ENCODE data around the gene LIG4.
"Not testable (repeated sequence)": the region's sequence is repeated elsewhere in the genome, so short reads cannot be mapped to it uniquely, and the experiment has no call there.

LIG4 gene

DNA sequence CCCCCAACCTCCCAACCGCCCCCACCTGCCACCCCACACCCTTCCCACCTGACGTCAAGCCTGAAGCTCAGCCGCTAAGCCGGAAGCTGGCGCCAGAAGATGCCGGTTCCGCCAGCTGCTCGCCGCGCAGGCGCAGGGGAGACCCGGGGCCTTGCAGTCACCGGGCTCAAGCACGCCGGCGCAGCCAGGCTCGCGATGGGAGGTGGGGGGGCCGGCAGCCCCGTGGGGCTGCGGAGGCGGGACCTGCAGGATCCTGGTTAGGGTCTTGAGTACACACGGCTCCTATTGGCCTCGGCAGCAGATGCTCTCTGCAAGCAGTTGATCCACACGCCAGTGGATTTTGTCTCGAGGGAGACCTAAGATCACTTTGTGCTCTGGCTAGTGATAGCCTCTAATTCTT is at the start of gene LIG4:
LIG4 (minus strand) TSS at position 101 of the 400 bp plus-strand sequence. CDS start 4,268 bp downstream, outside the sequence.
- peak; percentile 96 for DNase-seq (ENCODE audit: low spot score)

DNA sequence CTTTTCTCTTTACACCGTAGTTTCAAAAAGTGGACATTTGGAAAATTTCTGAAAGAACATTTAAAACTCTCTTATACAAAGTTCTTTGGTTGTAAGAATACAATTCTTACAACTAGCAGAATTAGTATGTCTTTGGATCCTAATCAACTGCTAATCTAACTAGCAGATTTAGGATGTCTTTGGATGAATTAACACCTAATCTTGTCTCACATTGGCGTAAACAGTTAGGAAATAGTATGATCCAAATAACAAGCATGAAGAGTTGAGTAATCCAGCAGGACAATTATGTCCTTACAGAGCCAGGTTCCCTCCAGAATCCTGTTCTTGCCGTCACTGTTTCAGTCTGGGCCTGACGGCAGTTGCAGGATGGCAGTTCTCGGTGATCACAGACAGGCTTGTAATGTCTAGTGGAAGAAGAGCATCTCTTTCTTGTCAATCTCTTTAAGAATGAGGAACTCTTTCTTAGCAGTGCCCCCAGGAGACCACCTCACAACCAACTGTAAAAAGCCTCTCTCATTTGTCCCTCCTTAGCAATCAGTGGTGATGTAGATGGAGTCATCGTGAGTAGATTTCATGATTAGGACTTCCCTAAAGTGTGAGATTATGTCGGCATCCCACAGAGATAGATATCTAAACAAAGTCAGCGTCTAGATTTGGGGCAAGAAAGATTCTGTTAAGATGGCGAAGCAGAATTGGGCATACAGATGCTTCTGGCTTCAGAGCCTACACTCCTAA is 48.5 kb upstream of the LIG4 start:
- no peak for DNase-seq (ENCODE audit: low spot score)

DNA sequence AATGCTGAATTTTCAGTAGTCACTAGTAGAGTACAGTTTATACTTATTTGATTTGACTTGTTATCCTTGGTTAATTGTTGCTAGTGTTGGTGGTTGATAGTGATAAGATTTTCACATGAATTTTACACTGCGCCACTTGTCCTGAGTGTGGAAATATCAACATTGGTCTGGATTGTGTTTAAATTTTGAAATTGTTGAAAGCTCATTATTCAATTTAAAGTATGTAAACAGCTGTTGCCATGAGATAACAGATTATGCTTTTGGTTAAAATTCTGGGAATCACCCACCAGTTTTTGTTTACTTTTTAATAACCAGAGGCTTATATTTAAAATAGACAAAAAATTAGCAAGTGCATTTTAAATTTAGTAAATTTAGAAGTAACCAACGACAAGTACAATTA is 41.9 kb upstream of the LIG4 start:
- DNase-seq (ENCODE audit: low spot score), result no peak

DNA sequence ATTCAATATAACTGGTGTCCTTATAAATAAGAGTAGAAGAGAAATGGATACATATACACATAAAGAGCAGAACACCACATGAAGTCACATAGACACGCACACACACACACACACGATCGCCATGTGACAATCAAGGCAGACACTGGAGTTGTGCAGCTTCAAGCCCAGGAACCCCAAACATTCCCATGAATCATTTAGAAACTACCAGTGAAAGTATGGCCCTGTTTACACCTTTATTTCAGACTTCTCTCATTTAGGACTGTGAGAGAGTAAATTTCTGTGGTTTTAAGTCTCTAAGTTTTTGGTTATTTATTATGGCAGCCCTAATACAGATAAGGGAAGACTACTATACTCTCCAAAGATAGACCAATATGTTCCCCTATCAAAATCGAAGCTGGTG is 33.8 kb upstream of the LIG4 start:
- no peak for DNase-seq (ENCODE audit: low spot score)

DNA sequence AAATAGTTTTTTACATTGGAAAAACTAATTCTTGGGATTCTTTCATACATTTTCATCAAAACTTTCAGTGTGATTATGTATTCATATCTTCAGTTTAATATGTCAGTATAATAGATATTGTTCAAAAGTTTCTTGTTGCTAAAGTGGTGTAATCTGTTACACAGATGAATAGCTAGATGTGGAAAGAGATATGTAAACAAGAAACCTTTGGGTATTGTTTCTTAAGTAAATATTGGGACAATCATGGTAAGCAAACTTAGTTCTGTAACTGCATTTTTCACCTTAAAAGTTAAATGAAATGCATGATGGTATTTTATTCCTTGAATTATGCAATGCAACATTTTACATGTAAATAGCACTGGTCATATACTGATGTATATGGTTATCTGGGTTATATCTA is 15.0 kb upstream of the LIG4 start:
- DNase-seq (ENCODE audit: low spot score), result no peak

DNA sequence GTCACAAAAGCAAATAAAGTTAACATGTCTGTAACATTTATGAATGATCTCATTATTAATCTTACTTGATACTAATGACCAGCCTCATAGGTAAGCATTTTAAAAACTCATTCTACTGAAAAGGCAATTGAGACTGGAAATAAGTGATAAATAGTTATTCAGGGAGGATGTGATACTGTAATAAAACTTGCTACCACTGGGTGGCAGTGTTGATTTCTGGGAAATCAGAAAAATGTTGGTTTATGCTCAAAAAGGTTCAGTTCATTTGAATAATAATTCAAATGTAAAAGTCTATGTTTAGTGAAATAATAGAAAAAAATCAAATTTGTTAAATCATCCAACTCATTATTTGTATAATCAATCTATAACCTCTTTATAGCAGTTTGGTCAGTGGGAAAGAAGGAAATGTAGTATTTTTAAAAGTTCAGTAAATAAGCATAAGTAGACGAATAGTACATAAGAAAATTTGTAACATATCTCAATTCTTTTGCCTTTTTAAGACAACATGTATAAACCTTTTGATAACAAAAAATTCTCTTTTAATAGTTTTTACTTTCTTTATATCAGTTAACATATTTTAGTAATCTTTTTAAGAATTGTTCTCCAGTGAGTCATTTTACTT is 12.4 kb upstream of the LIG4 start:
- peak; percentile 43 for DNase-seq (ENCODE audit: low spot score)

DNA sequence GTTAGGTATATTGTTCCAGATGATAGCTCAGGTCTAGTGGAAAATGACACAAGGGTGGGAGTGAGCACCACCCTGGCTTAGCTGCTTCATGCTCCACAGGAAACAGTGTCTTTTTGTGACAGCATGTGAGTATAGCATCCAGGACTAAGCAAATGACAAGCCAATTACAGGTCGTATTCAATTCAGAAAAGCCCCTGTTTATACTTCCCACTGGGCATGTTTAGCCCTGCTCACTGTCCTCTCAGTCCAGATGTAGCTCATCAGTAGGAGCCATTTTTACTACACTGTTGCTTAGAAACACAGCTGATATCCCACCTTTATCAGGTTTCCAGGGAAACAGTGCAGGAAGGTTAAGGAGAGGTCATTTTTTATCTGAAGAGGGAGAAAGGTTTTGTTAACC is 10.8 kb upstream of the LIG4 start:
- DNase-seq (ENCODE audit: low spot score), result no peak

DNA sequence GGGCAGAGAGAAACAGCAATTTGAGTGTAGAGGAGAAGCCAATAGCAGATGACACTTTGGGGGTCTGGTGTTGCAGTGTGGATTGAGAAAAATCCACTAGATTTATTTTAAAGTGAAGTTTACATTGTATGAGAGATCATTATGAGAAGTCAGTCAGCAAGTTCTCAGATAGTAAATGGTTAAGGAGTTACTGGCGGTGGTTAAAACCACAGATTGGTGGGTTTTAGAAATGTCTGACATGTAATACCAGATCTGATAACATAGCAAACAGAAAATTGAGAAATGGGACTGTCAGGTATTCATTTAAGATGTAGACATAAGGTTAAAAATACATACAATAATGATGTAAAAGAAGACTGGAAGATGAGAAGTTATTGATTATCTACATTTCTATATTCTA is 10.1 kb upstream of the LIG4 start:
- DNase-seq (ENCODE audit: low spot score), result no peak

DNA sequence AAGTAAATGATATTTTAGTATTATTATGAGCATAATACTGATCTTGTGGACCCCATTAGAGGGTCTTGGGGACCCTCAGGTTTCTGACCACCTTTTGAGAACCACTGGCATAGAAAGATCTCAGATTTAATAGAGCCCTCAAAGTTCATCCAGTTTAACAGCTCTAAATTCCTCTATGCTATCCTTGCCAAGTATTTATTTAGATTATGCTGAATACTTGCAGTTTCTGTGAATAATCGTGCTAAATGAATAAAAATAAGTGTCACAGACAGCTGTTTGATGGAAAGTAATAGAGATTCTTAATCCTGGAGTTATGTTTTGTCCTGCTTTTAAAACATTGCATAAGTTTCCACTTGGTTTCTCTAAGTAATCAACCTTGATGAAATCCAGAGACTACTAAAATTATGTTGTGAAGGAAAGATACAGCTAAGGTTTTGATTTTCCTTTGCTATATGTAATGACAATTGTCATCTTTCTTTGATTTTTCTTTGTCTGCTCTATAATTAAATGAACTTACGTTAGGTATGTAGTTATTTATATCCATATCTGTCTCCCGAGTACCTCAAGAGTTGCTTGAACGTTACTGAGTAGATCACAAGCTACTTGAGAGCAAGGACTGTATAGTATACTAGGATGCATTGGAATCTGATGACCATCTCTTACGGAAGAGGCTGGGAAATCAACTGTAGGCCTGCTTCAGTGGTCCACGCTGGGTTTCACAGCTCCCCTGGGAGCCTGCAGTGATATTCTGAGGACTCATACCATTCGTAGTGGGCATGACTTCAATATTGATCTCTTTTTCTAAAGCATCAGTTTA is 8.6 kb upstream of the LIG4 start:
- no peak for DNase-seq (ENCODE audit: low spot score)

DNA sequence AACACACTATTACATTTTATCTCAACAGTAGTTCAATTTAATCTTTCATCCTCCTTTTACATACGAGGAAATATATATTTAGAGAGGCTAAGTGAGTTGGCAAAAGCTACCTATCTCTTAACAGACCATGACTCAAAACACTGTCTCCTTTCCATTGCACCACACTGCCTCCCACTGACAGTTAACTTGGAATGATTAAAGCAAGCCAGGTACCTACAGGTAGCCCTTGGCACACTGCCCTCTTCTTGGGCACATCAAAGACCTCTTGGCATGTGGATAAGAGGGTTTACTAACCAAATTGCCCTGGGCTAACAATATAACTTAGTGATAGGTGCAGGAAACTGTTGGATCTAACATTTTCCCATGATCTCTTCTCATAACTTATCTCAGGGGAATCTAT is 4.7 kb upstream of the LIG4 start:
- no peak for DNase-seq (ENCODE audit: low spot score)

DNA sequence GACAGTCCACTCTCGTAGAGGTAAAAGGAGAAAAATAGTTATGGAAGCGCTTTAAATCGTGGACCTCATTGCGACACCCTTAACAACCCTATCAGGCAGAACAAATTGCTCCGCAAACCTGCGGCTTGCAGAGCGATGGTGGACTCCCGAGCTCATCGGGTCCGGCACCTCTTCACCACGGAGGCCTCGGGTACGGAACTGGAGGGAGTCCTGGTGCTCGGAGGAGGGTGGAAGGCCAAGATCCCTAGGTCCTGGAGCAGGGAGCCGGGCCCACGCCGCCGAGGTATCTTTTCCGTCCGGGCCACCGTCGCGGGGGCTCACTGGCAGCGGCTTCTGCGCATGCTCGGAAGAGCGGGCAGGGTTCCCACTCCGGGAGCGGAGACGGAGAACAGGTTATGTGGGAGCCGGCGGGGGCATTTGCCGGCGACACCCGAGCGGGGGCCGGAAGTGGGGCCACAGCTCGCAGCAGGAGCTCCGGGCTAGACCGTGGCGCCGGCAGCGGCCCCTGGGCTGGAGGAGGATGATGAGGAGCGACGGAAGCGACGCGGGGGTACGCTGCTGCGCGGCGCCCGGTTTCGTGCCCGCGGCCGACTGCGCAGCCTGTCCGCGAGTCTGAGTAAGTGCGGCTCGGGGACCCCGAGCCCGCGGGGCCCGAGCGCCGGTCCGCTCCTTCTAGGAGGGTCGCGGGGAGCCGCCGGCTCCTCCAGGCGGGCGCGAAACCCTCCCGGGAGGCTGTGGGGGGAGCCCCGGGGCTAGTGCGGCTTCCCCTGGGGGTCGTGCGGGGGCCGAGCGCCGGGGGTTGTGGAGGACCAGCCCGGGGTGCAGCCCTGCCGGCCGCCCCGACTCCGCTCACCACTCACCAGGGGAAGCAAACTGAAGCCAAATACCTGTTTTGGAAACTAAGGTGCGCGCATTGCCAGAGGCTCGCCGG is 3.0 kb upstream of the LIG4 start, which contains the start of gene ABHD13:
ABHD13 (plus strand) TSS at position 349 of the 931 bp plus-strand sequence. CDS start 10,827 bp downstream, outside the sequence.
- peak; percentile 96 for DNase-seq (ENCODE audit: low spot score)

DNA sequence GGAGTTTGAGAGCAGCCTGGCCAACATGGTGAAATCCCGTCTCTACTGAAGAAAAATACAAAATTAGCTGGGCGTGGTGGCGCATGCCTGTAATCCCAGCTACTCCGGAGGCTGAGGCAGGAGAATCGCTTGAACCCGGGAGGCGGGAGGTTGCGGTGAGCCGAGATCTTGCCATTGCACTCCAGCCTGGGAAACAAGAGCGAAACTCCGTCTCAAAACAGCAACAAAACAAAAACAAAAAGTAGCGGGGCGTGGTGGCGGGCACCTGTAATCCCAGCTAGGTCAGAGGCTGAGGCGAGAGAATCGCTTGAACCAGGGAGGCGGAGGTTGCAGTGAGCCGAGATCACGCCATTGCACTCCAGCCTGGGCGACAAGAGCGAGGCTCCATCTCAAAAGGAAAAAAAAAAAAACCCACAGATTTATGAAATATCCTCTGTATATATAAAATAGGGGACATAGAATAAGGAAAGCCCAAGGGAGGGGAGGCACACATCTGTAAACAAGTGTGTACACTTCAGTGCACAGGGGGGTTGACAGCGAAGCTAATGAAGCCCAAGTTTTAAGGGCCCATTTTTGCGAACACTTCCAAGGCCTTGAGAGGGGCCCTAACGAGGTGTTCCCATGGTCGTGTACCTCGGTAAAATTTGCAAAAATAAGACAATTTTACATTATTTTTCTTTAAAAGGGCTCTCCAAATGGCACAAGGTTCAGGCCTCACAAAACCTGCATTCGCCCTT is 2.1 kb upstream of the LIG4 start:
- not testable (repeated sequence) for DNase-seq (ENCODE audit: low spot score)

DNA sequence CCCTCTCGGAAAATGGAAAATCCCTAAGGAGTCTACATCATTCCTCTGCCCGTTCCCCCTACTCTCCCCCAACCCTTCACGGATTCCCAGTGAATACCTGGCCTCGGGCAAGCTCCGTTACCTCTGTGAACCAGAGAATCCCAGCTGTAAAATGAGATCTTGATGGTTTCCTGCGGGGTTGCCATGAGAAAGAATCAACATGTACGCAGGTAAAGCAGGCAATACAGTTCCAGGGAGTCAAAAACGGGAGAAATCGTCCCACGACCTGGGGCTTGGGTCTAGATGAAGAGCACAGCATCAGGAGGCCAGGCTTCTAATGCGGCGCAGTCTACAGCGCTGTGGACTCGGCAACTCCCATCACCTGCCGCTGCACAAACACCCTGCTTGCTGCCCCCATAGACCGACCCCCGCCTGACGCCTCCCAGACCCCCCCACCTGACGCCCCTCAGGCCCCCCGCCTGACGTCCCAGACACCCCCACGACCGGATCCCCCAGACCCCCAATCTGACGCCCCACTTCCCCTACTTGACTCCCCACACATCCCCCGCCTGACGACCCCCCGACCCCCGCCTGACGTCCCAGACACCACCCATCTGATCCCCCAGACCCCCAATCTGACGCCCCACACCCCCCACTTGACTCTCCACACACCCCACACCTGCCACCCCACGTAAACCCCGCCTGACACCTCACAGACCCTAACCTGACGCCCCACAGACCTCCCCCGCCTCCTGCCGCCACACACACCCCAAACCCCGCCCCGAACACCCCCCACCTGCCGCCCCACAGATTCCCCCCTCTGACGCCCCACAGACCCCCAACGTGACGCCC is 680 bp downstream of the LIG4 start:
- DNase-seq (ENCODE audit: low spot score), result no peak

DNA sequence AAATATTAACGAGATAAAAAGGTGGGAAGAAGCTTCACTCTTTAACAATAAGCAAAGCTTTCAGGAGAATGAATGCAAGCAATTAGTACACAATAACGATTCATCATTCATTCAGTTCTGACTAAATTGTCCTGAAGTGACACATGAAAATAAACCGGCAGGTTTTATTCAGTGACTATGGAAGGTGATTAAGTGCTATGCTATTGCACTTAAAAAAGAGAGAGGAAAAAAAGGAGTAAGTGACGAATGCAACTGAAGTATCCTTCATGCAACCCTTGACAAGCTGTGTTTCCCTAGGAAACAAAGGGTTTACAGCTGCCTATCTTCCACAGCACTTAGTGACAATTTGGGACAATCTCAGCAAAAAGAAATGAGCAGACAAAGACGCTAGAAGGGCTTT is 1.4 kb downstream of the LIG4 start:
- no peak for DNase-seq (ENCODE audit: low spot score)

DNA sequence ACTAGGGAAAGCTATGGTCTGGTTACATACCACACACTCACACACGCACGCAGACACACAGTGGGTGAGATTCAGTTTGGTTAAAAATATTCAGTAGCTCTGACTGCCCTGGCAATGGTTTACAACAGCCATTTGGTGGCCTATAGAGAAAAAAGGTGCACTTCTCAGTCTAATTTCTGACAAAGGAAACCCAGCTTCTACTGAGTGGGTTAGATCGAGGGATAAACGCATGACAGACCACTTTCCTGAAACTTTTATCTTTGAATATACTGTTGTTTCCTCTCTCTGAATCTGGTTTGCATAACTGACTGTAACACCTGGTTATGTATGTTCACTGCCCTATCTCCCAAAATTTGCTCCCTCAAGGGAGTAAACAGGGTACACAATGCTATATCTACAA is 2.5 kb downstream of the LIG4 start:
- no peak for DNase-seq (ENCODE audit: low spot score)

DNA sequence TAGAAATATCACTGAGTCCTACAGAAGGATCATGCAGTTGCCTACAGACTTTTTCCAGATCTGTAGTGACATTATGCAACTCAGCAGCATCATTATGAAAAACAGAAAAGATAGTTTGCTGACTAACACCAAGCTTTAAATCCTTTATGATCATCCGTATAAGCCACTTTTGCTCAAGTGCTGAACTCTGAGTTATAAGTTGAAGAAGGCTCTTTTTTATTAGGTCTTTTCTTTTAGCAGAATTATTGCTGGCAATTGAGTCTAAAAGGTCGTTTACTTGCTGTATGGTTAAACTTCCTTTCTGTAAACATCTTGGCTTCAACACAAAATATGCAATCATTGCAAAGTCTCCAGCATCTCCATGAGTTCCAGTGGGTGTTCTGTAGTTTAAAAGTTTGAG is 4.8 kb downstream of the LIG4 start:
- no peak for DNase-seq (ENCODE audit: low spot score)

DNA sequence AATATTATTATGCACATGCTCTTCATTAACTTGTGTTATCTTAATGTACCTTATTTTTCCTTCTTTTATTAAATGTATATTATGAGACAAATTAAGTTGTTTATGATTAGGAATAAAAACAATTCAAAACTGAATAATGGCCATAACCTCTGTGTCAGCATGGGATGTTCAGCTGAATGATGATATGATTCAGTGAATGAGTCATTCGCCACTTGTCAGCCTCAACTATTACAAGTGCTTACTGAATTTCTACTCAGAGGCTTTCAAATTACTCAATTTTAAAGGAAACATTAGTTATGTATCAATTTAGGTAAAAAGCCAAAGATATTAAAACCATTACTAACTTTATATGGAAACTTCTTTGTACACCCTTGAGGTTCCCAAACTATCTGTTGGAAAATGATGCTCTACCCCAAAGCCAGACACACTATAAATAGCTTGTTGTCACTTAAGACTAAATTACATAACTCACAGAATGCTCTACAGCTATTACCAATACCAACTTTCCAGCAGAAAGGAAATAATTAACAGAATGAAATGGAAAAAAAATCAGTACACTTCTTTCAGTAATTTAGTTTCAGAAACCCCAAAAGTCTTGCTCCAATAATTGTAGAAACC is 14.4 kb downstream of the LIG4 start:
- DNase-seq (ENCODE audit: low spot score), result no peak

DNA sequence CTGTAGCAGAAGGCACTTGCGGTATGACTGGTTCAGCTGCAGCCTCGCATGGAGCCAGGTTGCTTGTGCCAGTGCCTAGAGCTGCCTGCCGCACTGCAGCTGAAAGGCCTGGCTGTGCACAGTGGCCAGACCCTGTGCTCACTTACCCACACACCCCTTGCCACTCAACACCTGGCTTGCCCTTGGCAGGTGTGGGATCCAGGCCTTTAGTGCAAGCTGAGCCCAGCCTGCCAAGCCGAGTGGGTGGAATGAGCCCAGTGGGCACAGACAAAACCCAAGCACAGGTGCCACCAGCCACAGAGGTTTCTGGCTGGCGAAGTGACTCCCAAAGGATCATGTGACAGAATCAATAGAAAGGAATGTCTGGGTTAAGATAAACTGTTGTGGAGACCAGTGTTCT is 19.5 kb downstream of the LIG4 start:
- no peak for DNase-seq (ENCODE audit: low spot score)

DNA sequence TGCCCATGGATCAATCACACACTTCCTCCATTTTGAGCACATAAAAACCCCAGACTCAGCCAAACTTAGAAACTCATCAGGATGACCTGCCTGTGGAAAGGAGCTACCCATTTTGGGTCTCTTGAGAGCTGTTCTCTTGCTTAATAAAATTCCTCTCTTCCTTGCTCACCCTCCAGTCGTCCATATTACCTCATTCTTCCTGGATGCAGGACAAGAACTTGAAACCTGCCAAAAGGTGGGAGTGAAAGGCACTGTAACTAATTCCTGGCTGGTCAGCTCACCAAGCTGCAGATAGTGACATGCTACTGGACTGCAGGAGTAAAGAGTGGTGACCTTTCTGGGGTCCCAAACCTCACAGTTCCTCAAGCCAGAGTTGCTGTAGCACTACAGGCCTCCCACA is 20.2 kb downstream of the LIG4 start:
- DNase-seq (ENCODE audit: low spot score), result no peak

DNA sequence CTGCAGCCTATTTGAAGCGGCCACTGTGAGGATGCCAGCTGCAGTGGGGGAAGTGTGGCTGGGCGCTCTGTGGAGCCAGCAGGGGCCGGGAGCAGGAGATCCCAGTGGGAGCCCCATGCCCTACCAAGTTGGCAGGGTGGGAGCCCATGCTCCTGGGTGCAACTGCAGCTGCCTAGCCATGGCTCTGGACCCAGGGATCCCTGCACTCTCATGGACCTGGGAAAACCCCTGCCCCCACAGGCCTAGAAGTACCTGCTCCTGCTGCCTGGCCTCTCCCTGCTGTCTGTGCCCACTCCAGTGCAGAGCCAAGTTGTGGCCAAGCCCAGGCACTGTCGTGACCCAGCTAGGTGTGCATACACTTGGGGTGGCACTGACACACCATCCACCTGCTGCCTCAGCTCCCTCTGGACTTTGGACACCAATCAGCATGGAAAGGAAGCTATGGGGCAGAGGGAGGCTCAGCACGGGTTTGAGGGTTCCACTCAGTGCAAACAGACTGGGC is 20.9 kb downstream of the LIG4 start:
- no peak for DNase-seq (ENCODE audit: low spot score)

All from AG08395 (cell line).